GM10847 (cell line): ENCODE data around the gene GPR152.

Experiments
- POLR2A ChIP-seq: IDR thresholded peaks from 2 replicates; pipeline ENCODE4 v1.6.1; 2011; ENCODE audit not compliant: insufficient read length; ENCODE audit errors: extremely low read depth

The GPR152 gene

GRCh38 chr11:67452141-67452952 is at the start of gene GPR152:
Gene GPR152, minus strand, starts transcription at chr11:67452729. Its CDS starts 5 bp downstream, at chr11:67452724.
- TF ChIP-seq POLR2A: no peak

GRCh38 chr11:67501854-67502253 is 49.3 kb upstream of the GPR152 start:
- no peak for TF ChIP-seq POLR2A

GRCh38 chr11:67500831-67501715 is 48.5 kb upstream of the GPR152 start:
- TF ChIP-seq POLR2A: no peak

GRCh38 chr11:67500484-67500821 is 47.9 kb upstream of the GPR152 start:
- no peak for TF ChIP-seq POLR2A

- TF ChIP-seq POLR2A: no peak
Measured at GRCh38 chr11:67499808-67500483, 47.4 kb upstream of the GPR152 start.

GRCh38 chr11:67498544-67498972 is 46.0 kb upstream of the GPR152 start:
- no peak for TF ChIP-seq POLR2A

GRCh38 chr11:67497656-67498291 is 45.2 kb upstream of the GPR152 start:
- no peak for TF ChIP-seq POLR2A

GRCh38 chr11:67496113-67496512 is 43.6 kb upstream of the GPR152 start:
- no peak for TF ChIP-seq POLR2A

GRCh38 chr11:67495234-67496005 is 42.9 kb upstream of the GPR152 start:
- TF ChIP-seq POLR2A: no peak

- no peak for TF ChIP-seq POLR2A
Measured at GRCh38 chr11:67494371-67495233, 42.1 kb upstream of the GPR152 start.

GRCh38 chr11:67493548-67494370 is 41.2 kb upstream of the GPR152 start:
- no peak for TF ChIP-seq POLR2A

- TF ChIP-seq POLR2A: no peak
Measured at GRCh38 chr11:67492801-67493547, 40.4 kb upstream of the GPR152 start.
